Ishikawa (cell line): ENCODE results near the gene VANGL1.

ENCODE experiments used
- CEBPB ChIP-seq: IDR thresholded peaks from 2 replicates; pipeline ENCODE4 v1.6.1; 2012
- CREB1 ChIP-seq: IDR thresholded peaks from 2 replicates; pipeline ENCODE4 v1.6.1; 2012; ENCODE audit warnings: low read depth
- EGR1 ChIP-seq: IDR thresholded peaks from 2 replicates; pipeline ENCODE4 v1.6.1; 2012
- EP300 ChIP-seq: IDR thresholded peaks from 2 replicates; pipeline ENCODE4 v1.6.1; 2012; ENCODE audit warnings: borderline replicate concordance
- FOXM1 ChIP-seq: IDR thresholded peaks from 2 replicates; pipeline ENCODE4 v1.6.1; 2012; ENCODE audit warnings: low read depth, borderline replicate concordance
- MAX ChIP-seq: IDR thresholded peaks from 2 replicates; pipeline ENCODE4 v1.6.1; 2012
- NFIC ChIP-seq: IDR thresholded peaks from 2 replicates; pipeline ENCODE4 v1.6.1; 2012
- RAD21 ChIP-seq: IDR thresholded peaks from 2 replicates; pipeline ENCODE4 v1.6.1; 2012; ENCODE audit warnings: low read depth
- TAF1 ChIP-seq: IDR thresholded peaks from 2 replicates; pipeline ENCODE4 v1.6.1; 2012; ENCODE audit warnings: low read depth, mild to moderate bottlenecking
- TCF12 ChIP-seq: IDR thresholded peaks from 2 replicates; pipeline ENCODE4 v1.6.1; 2012; ENCODE audit warnings: low read depth
- TEAD4 ChIP-seq: IDR thresholded peaks from 2 replicates; pipeline ENCODE4 v1.6.1; 2012
- YY1 ChIP-seq: IDR thresholded peaks from 2 replicates; pipeline ENCODE4 v1.6.1; 2012; ENCODE audit warnings: low read depth
- ZBTB7A ChIP-seq: IDR thresholded peaks from 2 replicates; pipeline ENCODE4 v1.6.1; 2012; ENCODE audit warnings: low read depth
- TF ChIP-seq, protein P1 (sequence below): IDR thresholded peaks from 2 replicates; pipeline ENCODE4 v1.6.1; 2012
- TF ChIP-seq, protein P2 (sequence below): IDR thresholded peaks from 2 replicates; pipeline ENCODE4 v1.6.1; 2012; ENCODE audit warnings: low read depth, mild to moderate bottlenecking

VANGL1 gene

DNA sequence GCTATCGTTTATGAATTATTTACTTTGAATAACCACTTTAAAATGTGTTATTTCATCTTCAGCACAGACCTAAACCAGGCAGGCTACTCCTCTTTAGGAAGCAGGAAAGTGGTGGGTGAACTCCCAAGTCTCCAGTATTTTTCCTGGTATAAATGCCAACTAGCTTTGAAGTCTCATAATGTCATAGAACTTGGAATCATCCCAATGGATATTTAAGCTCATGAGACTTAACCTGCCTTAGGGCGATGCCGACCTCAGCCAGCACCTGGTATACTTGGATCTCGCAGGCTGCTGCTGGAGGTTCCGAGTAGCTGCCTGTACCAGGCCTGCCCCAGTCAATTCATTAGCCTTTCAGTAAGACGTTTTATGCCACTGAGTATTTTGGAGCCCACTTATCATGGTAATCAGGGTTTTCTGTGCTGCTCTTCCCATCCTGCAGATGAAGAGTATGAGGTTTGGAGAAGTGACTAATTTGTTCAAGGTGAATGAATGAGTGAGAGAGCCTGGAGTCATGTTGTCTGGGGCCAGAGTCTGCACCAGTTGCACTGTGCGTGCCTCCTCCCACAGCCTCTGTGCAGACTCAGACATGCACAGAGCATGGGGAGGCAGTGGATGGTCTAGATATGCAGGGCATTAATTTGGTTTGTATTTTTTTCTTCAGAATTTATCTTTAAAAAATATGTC, 34.9 kb downstream of the VANGL1 start:
- TF ChIP-seq ZBTB7A (no peak), CEBPB (no peak), EGR1 (no peak), FOXM1 (no peak), EP300 (no peak), TEAD4 (no peak), TAF1 (no peak), RAD21 (no peak)
- TF ChIP-seq, protein P1, sequence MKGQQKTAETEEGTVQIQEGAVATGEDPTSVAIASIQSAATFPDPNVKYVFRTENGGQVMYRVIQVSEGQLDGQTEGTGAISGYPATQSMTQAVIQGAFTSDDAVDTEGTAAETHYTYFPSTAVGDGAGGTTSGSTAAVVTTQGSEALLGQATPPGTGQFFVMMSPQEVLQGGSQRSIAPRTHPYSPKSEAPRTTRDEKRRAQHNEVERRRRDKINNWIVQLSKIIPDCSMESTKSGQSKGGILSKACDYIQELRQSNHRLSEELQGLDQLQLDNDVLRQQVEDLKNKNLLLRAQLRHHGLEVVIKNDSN: no peak
- TF ChIP-seq, protein P2, sequence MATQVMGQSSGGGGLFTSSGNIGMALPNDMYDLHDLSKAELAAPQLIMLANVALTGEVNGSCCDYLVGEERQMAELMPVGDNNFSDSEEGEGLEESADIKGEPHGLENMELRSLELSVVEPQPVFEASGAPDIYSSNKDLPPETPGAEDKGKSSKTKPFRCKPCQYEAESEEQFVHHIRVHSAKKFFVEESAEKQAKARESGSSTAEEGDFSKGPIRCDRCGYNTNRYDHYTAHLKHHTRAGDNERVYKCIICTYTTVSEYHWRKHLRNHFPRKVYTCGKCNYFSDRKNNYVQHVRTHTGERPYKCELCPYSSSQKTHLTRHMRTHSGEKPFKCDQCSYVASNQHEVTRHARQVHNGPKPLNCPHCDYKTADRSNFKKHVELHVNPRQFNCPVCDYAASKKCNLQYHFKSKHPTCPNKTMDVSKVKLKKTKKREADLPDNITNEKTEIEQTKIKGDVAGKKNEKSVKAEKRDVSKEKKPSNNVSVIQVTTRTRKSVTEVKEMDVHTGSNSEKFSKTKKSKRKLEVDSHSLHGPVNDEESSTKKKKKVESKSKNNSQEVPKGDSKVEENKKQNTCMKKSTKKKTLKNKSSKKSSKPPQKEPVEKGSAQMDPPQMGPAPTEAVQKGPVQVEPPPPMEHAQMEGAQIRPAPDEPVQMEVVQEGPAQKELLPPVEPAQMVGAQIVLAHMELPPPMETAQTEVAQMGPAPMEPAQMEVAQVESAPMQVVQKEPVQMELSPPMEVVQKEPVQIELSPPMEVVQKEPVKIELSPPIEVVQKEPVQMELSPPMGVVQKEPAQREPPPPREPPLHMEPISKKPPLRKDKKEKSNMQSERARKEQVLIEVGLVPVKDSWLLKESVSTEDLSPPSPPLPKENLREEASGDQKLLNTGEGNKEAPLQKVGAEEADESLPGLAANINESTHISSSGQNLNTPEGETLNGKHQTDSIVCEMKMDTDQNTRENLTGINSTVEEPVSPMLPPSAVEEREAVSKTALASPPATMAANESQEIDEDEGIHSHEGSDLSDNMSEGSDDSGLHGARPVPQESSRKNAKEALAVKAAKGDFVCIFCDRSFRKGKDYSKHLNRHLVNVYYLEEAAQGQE: no peak

GRCh38 chr1:115677182-115677555, 35.4 kb downstream of the VANGL1 start:
- no peak for TF ChIP-seq TCF12
- no peak for TF ChIP-seq TEAD4
- no peak for TF ChIP-seq FOXM1
- TF ChIP-seq ZBTB7A: no peak
- TF ChIP-seq YY1: no peak
- TF ChIP-seq EGR1: no peak
- no peak for TF ChIP-seq TAF1
- no peak for TF ChIP-seq EP300
- no peak for TF ChIP-seq NFIC
- TF ChIP-seq, protein P1: no peak
- no peak for TF ChIP-seq MAX
- TF ChIP-seq RAD21: no peak
- TF ChIP-seq CEBPB: no peak
- TF ChIP-seq, protein P2: no peak
- TF ChIP-seq CREB1: no peak

DNA sequence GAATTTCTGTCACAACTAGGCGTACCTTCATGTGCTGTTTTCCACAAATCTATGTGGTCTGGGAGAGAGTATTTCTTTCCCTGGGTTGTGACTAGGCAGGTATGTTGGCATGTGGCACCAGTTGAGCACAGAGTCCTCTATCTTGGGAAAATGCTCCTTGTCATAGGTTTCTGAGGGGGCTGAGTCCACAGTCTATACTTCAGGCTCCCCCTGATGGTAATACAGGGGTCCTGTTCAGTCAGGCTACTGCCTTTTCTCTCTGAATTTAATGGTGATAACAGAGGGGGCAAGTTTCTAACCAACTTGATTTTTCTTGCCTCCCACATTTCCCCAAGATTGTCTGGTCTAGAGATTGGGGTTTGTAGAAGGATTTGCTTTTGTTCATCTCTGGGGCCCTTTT, 35.8 kb downstream of the VANGL1 start:
- TF ChIP-seq EGR1 (no peak), NFIC (no peak), TAF1 (no peak)

DNA sequence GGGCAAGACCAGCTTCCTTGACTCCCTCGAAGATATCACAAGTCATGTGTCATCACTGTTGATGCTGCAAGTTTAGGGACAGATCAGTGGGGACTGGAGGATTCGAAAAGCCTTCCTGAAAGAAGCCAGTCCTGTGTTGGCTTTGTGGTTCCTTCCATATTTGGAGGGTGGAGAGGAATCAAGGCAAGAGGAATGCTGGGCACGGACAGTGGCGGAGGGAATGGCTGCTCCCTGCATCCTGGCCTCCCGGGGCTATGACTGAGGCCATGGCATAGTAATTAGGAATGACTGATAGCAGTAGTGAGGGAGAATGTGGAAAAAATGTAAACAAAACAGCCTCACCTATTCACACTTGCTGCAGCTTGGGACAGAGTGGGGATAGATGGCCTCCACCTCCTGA, 36.4 kb downstream of the VANGL1 start:
- TF ChIP-seq EGR1 (no peak), YY1 (no peak)

- TF ChIP-seq MAX: no peak
- TF ChIP-seq CREB1: no peak
- no peak for TF ChIP-seq CEBPB
- TF ChIP-seq, protein P2: no peak
- no peak for TF ChIP-seq RAD21
- no peak for TF ChIP-seq YY1
- no peak for TF ChIP-seq TEAD4
- no peak for TF ChIP-seq EP300
- TF ChIP-seq NFIC: no peak
- TF ChIP-seq ZBTB7A: no peak
- TF ChIP-seq, protein P1: no peak
- no peak for TF ChIP-seq TCF12
- TF ChIP-seq FOXM1: no peak
- no peak for TF ChIP-seq EGR1
- no peak for TF ChIP-seq TAF1
Observed at GRCh38 chr1:115679141-115679611, 37.4 kb downstream of the VANGL1 start.
